Peyer's patch (tissue), 4 donors: ENCODE data around the gene MRPL45. TPM values are rescaled to one million over a fixed set of nuclear protein-coding genes. Genes with fewer than 3 reads are reported as not detected.
A peak's percentile ranks its signal among the peaks of the same experiment; 100 is the strongest.
"Not testable (repeated sequence)": the region's sequence is repeated elsewhere in the genome, so short reads cannot be mapped to it uniquely, and the experiment has no call there.

Experiments used
- DNase-seq, 3 donors: peaks; one replicate each; pipeline ENCODE4 v3.0.0-alpha.2; 2017 to 2019
- H3K27ac ChIP-seq, 4 donors: fragments of 200-600 bp; sonication (generic); one replicate each; pipeline ENCODE4 v1.5.1; 2016 to 2019
- H3K27me3 ChIP-seq, 2 donors: fragments of 200-600 bp; sonication (generic); one replicate each; pipeline ENCODE4 v1.5.1; 2019
- H3K36me3 ChIP-seq, 3 donors: fragments of 200-600 bp; sonication (generic); one replicate each; pipeline ENCODE4 v1.5.1; 2016 to 2019
- H3K4me1 ChIP-seq, 4 donors: fragments of 200-600 bp; sonication (generic); one replicate each; pipeline ENCODE4 v1.5.1; 2016 to 2019
- H3K4me3 ChIP-seq, 4 donors: fragments of 200-600 bp; sonication (generic); 1 replicate in 3 of 4; 2 replicates in 1 of 4; pipeline ENCODE4 v1.5.1; 2016 to 2019; ENCODE audit warnings: mild to moderate bottlenecking in 1 of 4
- H3K9me3 ChIP-seq, 4 donors: fragments of 200-600 bp; sonication (generic); one replicate each; pipeline ENCODE4 v1.5.1; 2016 to 2019; ENCODE audit warnings: mild to moderate bottlenecking in 1 of 4
- POLR2A ChIP-seq, 2 donors: fragments of 450-650 bp; IDR thresholded peaks; one replicate each; pipeline ENCODE4 v1.5.1; 2017; ENCODE audit warnings: antibody characterized with exemption in 2 of 2, mild to moderate bottlenecking in 2 of 2, moderate library complexity in 2 of 2
- total RNA-seq, 4 donors: library from RNA; depleted of rRNA; stranded (reverse); fragments of >200 nt; gene quantifications; one replicate each; pipeline ENCODE4 v1.1.0, GENCODE V29; 2016

The MRPL45 gene
- total RNA-seq, result 10 to 100 TPM in 3 of 4 donors, 1 to 10 TPM in 1; 6.6 to 23.8 (median 17.8) TPM

DNA sequence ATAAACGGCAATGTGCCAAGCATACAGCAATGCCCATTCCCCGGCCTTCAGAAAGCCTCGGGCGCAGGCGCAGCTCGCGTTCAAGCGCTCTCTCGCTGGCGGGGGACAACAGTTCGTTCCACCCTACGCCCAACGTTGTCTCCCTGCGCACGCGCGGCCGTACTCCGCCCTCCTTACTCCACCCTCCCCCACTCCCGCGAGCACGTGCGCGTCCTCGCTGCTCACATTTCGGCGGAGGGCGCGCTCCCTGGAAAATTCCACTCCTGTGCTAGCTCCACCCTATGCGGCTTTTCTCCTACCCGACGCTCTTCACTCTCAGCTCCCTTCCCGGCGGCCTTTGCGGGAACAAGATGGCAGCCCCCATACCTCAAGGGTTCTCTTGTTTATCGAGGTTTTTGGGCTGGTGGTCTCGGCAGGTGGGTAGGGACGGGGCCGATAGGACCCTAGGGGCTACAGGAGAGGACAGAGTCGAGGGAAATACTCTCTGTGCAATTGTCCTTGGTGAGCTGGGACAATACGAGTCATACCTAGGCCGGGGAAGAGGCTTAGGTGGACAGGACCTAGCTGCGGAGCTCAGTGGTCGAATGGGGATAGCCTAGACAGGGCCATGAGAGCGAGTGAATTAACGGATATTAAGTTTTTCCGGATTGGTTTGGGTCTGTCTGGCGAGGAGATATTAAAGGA lies at the start of gene MRPL45:
MRPL45 (plus strand) TSS at position 335 of the 684 bp plus-strand sequence; CDS start at position 351, 16 bp downstream.
- Histone ChIP-seq H3K4me3 (peak within 1 kb of the TSS; percentile 39 to 59 (median 50)), H3K27ac (peak within 1 kb of the TSS; percentile 62 to 77 (median 67)), H3K36me3 (peaks cover 0 to 13% (median 0%) of the 10 kb centered on the region in 3 donors)
- not testable (repeated sequence) for H3K27me3 ChIP-seq, H3K9me3 ChIP-seq, H3K4me1 ChIP-seq
- DNase-seq, result peak; percentile 93 to 99 (median 98)

DNA sequence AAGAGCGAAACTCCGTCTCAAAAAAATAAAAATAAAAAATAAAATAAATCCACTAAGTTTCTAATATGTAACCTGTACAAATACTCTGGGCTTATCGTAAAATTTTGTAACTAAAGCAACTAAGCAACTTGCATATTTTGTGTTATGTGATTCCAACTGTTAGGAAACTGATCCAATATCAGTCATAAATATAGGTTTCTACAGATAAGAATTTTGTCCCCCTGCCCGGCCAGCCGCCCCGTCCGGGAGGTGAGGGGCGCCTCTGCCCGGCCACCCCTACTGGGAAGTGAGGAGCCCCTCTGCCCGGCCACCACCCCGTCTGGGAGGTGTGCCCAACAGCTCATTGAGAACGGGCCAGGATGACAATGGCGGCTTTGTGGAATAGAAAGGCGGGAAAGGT lies 43.8 kb upstream of the MRPL45 start:
- H3K36me3 ChIP-seq, H3K4me1 ChIP-seq, H3K27me3 ChIP-seq, H3K4me3 ChIP-seq, H3K27ac ChIP-seq, DNase-seq, H3K9me3 ChIP-seq: not testable (repeated sequence)

DNA sequence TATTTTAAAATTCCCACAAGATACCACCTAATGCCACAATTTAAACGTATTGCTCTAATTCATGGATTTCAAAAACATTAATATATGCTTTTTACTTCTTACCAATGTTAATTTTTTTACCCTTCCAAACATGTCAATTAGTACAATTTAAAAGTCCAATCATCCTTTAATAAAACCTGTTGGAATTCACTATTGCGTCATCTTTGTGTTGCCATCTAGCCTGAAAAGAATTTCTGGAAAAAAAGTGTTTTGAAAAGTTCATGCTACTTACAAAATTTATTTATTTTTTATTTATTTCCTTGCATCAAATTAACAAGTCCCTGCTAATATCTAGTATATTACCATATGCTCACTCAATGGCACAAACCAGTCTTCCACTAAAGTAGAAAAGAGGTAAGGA lies 42.6 kb upstream of the MRPL45 start:
- H3K4me3 ChIP-seq, H3K27ac ChIP-seq, DNase-seq: not testable (repeated sequence)

DNA sequence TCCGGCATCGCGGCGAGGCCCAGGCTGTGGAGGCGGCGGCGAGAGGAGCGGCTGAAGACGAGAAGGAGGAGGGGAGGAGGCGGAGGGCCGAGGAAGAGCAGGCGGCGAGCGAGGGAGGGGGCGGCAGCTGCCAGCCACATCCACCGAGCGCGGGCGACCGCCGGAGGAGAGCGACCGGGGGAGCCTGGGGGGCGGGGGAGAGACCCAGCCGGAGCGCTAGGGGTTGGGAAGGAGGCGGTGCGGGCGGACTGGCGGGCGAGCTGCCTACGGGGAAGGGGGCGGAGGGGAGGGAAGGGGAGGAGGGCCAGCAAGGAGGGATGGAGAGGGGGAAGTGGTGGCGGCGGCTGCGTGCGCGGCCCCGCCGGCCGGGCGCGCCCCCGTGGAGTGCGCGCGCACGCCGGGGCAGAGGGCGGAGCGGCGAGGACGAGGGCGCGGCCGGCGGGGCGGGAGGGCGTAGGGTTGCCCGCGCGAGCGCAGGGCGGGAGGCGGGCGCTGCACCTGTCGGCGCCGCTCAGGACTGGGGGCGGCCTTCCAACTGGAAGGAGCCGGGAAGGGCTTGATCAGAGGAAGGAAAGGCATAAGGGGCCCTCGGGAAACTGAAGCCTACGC lies 39.9 kb upstream of the MRPL45 start:
- TF ChIP-seq POLR2A (IDR thresholded peaks at IDR 0.05), result peak; percentile 33 to 62
- not testable (repeated sequence) for H3K4me1 ChIP-seq, H3K36me3 ChIP-seq, H3K27me3 ChIP-seq, H3K9me3 ChIP-seq
- H3K27ac ChIP-seq, result peak overlapping the region; percentile 84 to 97 (median 90)
- DNase-seq, result peak; percentile 79 to 92 (median 88)
- H3K4me3 ChIP-seq, result peak overlapping the region; percentile 55 to 78 (median 66)

More for the DNA sequence above, 42.6 kb upstream of the MRPL45 start:
- H3K9me3 ChIP-seq, H3K36me3 ChIP-seq, H3K27me3 ChIP-seq, H3K4me1 ChIP-seq: not testable (repeated sequence)

DNA sequence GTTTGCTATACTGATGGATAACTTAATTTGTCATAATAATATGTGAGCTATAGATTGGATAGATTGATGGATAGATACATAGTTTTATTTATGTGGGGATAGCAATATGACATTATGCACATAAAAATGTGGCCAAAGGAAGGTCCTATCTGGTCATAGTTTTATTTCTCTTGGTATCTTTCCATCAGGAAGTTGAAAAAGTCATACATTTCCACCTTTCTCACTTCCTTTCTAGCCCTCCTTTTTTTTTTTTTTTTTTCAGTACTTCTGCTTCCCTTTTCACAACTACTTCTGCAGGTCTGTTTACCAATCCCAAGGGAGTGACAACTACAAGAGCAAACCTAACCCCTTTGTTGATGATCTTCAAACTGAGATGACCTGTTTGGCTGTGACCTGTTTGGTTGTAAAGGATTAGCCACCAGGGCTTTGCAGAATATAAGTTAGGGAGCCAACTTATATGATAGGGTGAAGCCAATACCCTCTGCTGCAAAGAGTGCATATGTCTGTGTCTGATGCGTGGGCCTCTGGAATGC lies 30.9 kb upstream of the MRPL45 start:
- not testable (repeated sequence) for DNase-seq, H3K9me3 ChIP-seq, H3K36me3 ChIP-seq, H3K27ac ChIP-seq, H3K27me3 ChIP-seq, H3K4me3 ChIP-seq, H3K4me1 ChIP-seq

DNA sequence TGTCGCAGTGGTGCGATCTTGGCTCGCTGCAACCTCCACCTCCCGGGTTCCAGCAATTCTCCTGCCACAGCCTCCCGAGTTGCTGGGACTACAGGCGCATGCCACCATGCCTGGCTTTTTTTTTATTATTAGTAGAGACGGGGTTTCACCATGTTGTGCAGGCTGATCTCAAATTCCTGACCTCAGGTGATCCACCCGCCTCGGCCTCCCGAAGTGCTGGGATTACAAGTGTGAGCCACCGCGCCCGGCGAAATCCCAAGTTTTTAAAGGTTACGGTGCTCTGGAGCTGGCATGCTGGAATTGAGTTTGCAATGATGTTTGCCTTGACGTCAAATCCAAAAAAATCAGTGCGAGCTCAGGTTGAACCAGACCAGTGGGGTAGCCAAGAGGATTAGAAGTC lies 30.4 kb upstream of the MRPL45 start:
- not testable (repeated sequence) for DNase-seq, H3K27me3 ChIP-seq, H3K4me1 ChIP-seq, H3K9me3 ChIP-seq, H3K27ac ChIP-seq, H3K4me3 ChIP-seq, H3K36me3 ChIP-seq

DNA sequence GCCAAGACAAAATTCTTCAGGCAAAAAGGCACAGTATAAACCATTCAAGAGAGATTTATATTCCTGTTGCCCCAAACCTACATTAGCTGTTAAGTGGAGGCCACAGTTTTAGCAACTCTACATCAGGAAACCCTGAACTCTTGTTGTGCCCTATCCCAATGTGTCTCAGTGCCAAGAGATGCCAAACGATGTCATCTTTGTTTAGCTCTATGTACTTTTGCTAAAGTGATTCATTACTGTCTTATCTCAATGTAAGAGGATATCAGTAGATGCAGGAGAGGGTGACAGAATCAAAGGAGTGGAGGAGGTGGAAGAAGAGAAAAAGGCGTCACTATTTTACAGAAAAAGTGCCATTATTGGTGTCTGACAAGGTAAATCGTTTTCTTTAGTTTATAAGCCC lies 28.8 kb upstream of the MRPL45 start:
- not testable (repeated sequence) for DNase-seq, H3K4me3 ChIP-seq, H3K27me3 ChIP-seq, H3K9me3 ChIP-seq, H3K27ac ChIP-seq, H3K36me3 ChIP-seq, H3K4me1 ChIP-seq

- H3K4me3 ChIP-seq, H3K9me3 ChIP-seq, H3K36me3 ChIP-seq, H3K27ac ChIP-seq, H3K4me1 ChIP-seq, DNase-seq, H3K27me3 ChIP-seq: not testable (repeated sequence)
These were observed 27.9 kb upstream of the MRPL45 start for GRCh38 chr17:38269045-38269444.

- H3K27me3 ChIP-seq, H3K4me1 ChIP-seq, DNase-seq, H3K4me3 ChIP-seq, H3K9me3 ChIP-seq, H3K36me3 ChIP-seq, H3K27ac ChIP-seq: not testable (repeated sequence)
These were observed 27.4 kb upstream of the MRPL45 start for GRCh38 chr17:38269552-38269951.

DNA sequence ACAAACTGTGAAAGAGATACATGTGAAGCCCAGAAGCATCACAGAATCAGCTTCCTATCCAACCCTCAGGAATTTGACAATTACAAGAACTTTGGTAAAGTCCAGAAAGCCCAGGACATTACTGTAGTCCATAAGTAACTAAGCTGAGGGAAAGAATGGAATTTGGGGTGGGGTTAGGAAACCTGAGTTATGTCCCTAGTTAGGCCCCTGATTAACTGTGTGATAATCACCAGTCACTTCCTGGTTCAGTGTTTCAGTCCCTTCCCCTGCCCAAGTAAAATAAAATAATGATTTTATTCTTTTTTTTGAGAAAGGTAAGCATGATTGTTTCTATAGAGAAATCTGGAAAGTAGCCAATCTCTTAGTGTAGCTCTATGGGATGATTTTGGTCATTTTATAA lies 11.0 kb upstream of the MRPL45 start:
- not testable (repeated sequence) for H3K27ac ChIP-seq, DNase-seq, H3K27me3 ChIP-seq, H3K4me3 ChIP-seq, H3K9me3 ChIP-seq, H3K36me3 ChIP-seq, H3K4me1 ChIP-seq

DNA sequence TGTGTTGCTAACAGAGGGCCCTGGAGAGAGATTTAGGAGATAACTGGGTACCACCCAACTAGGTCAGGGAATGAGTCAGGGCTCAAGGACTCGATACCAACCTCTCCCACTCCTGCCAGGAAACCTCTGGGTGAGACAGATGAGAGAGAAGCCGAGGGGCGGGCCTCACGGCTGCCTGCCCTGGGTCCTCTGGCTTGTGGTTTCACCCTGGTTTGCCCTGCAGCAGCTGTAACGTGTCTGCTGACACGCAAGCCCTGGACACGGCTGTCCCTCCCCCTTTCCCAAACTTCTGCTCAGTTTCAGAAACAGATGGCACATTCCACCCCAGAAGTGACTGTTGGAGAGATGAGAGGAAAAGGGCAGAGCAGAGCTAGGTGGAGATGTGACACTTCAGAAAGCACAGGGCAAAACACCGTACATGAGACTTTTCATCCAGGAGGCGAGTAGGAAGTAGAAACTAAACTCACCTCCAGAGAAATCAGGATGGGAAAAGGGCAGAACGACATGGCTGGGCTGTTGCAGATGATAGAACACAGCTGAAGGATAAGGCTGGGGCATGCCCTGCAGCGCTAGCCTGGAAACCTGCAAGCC lies 10.4 kb upstream of the MRPL45 start:
- not testable (repeated sequence) for H3K36me3 ChIP-seq, H3K4me1 ChIP-seq, H3K9me3 ChIP-seq, H3K4me3 ChIP-seq, H3K27me3 ChIP-seq
- H3K27ac ChIP-seq, result peak overlapping the region in 2 of 4 donors; percentile 44 to 67
- DNase-seq, result peak in 1 of 3 donors; percentile 61
